Upper lobe of left lung (tissue), 4 donors: ENCODE results near the gene RBM23.

ENCODE experiments used
- CTCF ChIP-seq, 6 experiments: fragments of 450-650 bp in 4 of 6; fragments of 200-600 bp in 2 of 6; sonication (generic) in 2 of 6; IDR thresholded peaks; one replicate each; pipeline ENCODE4 v1.5.1; 2016 to 2019; ENCODE audit warnings: antibody characterized with exemption in 6 of 6
- EP300 ChIP-seq, 4 donors: sonication (generic); formaldehyde crosslinking; IDR thresholded peaks; one replicate each; pipeline ENCODE4 v1.5.1; 2017; ENCODE audit warnings: antibody characterized with exemption in 4 of 4, control low read depth in 2 of 4
- POLR2AphosphoS5 ChIP-seq, 2 donors: sonication (generic); formaldehyde crosslinking; IDR thresholded peaks; one replicate each; pipeline ENCODE4 v1.5.1; 2017; ENCODE audit warnings: antibody characterized with exemption in 2 of 2

- TF ChIP-seq EP300 (IDR thresholded peaks at IDR 0.05) (no peak), CTCF (IDR thresholded peaks at IDR 0.05) (no peak), POLR2AphosphoS5 (IDR thresholded peaks at IDR 0.05) (no peak)
Measured at GRCh38 chr14:22887990-22888378, 31.0 kb downstream of the RBM23 start.
